B cell (primary cell): ENCODE results near the gene PARD3. TPM values are rescaled to one million over a fixed set of nuclear protein-coding genes. Genes with fewer than 3 reads are reported as not detected.

Source experiments
- ATAC-seq: fragments of 200-7000 bp; cut with Tn5 transposase; one replicate; pipeline ENCODE4 v1.10.0; 2021; ENCODE audit warnings: low read depth, mild to moderate bottlenecking, moderate number of reproducible peaks, moderate library complexity
- CTCF ChIA-PET: fragments of 350-600 bp; sonication (Branson Sonifier 250); formaldehyde crosslinking; loops from one replicate; lab custom pipeline; 2021; ENCODE audit warnings: antibody characterized with exemption, inconsistent platforms; lab: Charles Lee
- POLR2A ChIA-PET: fragments of 350-600 bp; sonication (Branson Sonifier 250); formaldehyde crosslinking; loops from one replicate; lab custom pipeline; 2021; ENCODE audit warnings: antibody characterized with exemption; lab: Charles Lee
- DNase-seq: peaks from one replicate; pipeline ENCODE4 v3.0.0; 2013
- H2AFZ ChIP-seq: 2 replicates; pipeline ENCODE4 v1.6.1; 2012; ENCODE audit warnings: mild to moderate bottlenecking, low read depth, low read length; ENCODE audit not compliant: insufficient read depth, poor library complexity, severe bottlenecking
- H3K27ac ChIP-seq, 2 donors: 1 replicate in 1 of 2; 2 replicates in 1 of 2; pipeline ENCODE4 v1.5.1; 2012 to 2013; ENCODE audit warnings: low read length in 2 of 2, mild to moderate bottlenecking in 2 of 2, moderate library complexity in 1 of 2
- H3K27me3 ChIP-seq, 4 experiments: fragments of 200-600 bp in 1 of 4; sonication (generic) in 1 of 4; replicated peaks in 1 of 4; 1 replicate in 2 of 4; 2 replicates in 2 of 4; pipeline versions ENCODE4 v1.6.1 to v1.7.0; 2013 to 2016; ENCODE audit warnings: low read length in 3 of 4, mild to moderate bottlenecking in 2 of 4, mixed read lengths in 1 of 4, moderate library complexity in 1 of 4; ENCODE audit not compliant: insufficient read depth in 4 of 4, control insufficient read depth in 3 of 4; ENCODE audit errors: control extremely low read depth in 1 of 4
- H3K36me3 ChIP-seq, 2 experiments: replicated peaks in 1 of 2; 1 replicate in 1 of 2; 2 replicates in 1 of 2; pipeline versions ENCODE4 v1.6.1 to v1.7.1; 2013; ENCODE audit warnings: low read length in 1 of 2; ENCODE audit not compliant: insufficient read depth in 2 of 2, control insufficient read depth in 1 of 2; ENCODE audit errors: control extremely low read depth in 1 of 2, extremely low read depth in 1 of 2
- H3K4me1 ChIP-seq, 2 donors: fragments of 200-600 bp in 1 of 2; sonication (generic) in 1 of 2; 1 replicate in 1 of 2; 2 replicates in 1 of 2; pipeline versions ENCODE4 v1.5.1 to v1.6.1; 2013 to 2017; ENCODE audit warnings: low read length in 2 of 2; ENCODE audit not compliant: control insufficient read depth in 2 of 2, insufficient read depth in 2 of 2
- H3K4me2 ChIP-seq: replicated peaks from 2 replicates; pipeline ENCODE3; 2012; ENCODE audit warnings: mild to moderate bottlenecking, low read depth, low read length; ENCODE audit not compliant: poor library complexity, severe bottlenecking
- H3K4me3 ChIP-seq, 5 experiments: fragments of 200-600 bp in 1 of 5; sonication (generic) in 1 of 5; 1 replicate in 3 of 5; 2 replicates in 2 of 5; pipeline versions ENCODE4 v1.5.1 to v1.7.0; 2011 to 2016; ENCODE audit warnings: low read length in 4 of 5, mild to moderate bottlenecking in 4 of 5, low read depth in 2 of 5, control low read depth in 1 of 5, moderate library complexity in 1 of 5; ENCODE audit not compliant: insufficient read depth in 1 of 5; ENCODE audit errors: control extremely low read depth in 1 of 5, extremely low read depth in 1 of 5
- H3K79me2 ChIP-seq: fragments of 200-600 bp; sonication (generic); one replicate; pipeline ENCODE4 v1.6.0; 2016; ENCODE audit warnings: low read length; ENCODE audit not compliant: control insufficient read depth, insufficient read depth
- H3K9ac ChIP-seq: fragments of 200-600 bp; sonication (generic); 2 replicates; pipeline ENCODE4 v1.6.1; 2017; ENCODE audit warnings: mild to moderate bottlenecking, low read length, moderate library complexity
- H3K9me3 ChIP-seq, 3 donors: one replicate each; pipeline versions ENCODE4 v1.6.1 to v1.7.1; 2013; ENCODE audit warnings: low read length in 2 of 3; ENCODE audit not compliant: control insufficient read depth in 2 of 3, insufficient read depth in 1 of 3; ENCODE audit errors: control extremely low read depth in 1 of 3
- H4K20me1 ChIP-seq: 2 replicates; pipeline ENCODE4 v1.6.0; 2012; ENCODE audit warnings: mild to moderate bottlenecking, low read length; ENCODE audit not compliant: insufficient read depth, control insufficient read depth, poor library complexity, severe bottlenecking
- H3K27ac Mint-ChIP-seq: one replicate; pipeline ENCODE4 v1.8.0; 2021; ENCODE audit warnings: mixed read lengths
- H3K27me3 Mint-ChIP-seq: one replicate; pipeline ENCODE4 v1.8.0; 2021; ENCODE audit warnings: mixed read lengths
- H3K4me1 Mint-ChIP-seq: one replicate; pipeline ENCODE4 v1.8.0; 2021; ENCODE audit warnings: mixed read lengths
- H3K4me3 Mint-ChIP-seq: one replicate; pipeline ENCODE4 v1.8.0; 2021; ENCODE audit warnings: mixed read lengths
- H3K9me3 Mint-ChIP-seq: one replicate; pipeline ENCODE4 v1.8.0; 2022; ENCODE audit warnings: mixed read lengths; ENCODE audit not compliant: insufficient read depth
- EZH2 ChIP-seq: IDR thresholded peaks from 2 replicates; pipeline ENCODE4 v1.6.1; 2012; ENCODE audit warnings: borderline replicate concordance, low read depth, mild to moderate bottlenecking, moderate library complexity, low read length; ENCODE audit not compliant: insufficient read depth, poor library complexity, severe bottlenecking
- WGBS: methylation state at CpG from one replicate; pipeline ENCODE4 v1.1.5; 2013; ENCODE audit warnings: missing lambda C conversion rate; ENCODE audit not compliant: insufficient coverage; 5-methylcytosine and 5-hydroxymethylcytosine counted together
- intact Hi-C: fragments of 100-400 bp; cut with micrococcal nuclease; formaldehyde crosslinking; loops from one replicate; pipeline ENCODE4 v1.10.0; 2022
- polyA plus RNA-seq: library from polyadenylated mRNA; depleted of rRNA; stranded (reverse); fragments of >200 nt; gene quantifications from 2 replicates; pipeline ENCODE4 v1.2.3, GENCODE V29; 2012
- total RNA-seq, 2 donors: library from RNA; stranded (reverse); fragments of 120-200 nt in 1 of 2; gene quantifications; 1 replicate in 1 of 2; 2 replicates in 1 of 2; pipeline versions ENCODE4 v1.2.3 to v1.2.4, GENCODE V29; 2013 to 2022
- TF ChIP-seq, protein P1 (sequence below): fragments of 200-600 bp; IDR thresholded peaks from one replicate; pipeline ENCODE4 v1.8.0; 2022; ENCODE audit warnings: antibody characterized with exemption, mild to moderate bottlenecking

Gene PARD3
- total and polyA plus RNA-seq, 2 donors (not counting 1 experiment from before 2014, with no cell fraction given): not detected

DNA sequence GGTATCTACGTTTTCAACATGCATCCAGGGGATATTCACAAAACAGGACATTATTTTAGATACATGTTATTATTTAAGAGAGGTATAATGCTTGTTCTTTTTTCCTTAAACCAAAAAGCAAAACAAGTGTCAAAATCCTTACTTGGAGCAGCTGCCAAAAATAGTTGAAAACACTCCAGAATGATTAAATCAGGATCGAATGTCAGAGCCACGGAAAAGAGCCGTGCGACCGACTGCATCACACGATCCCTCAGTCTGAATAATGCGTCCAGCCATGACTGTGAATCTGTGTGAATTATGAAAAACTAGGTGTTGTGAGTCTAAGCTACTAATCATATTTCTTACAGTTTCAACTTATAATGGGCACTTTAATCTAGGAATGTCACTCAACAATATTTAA is 126.0 kb downstream of the PARD3 start:
- WGBS: 92% methylated on average over 2 of the region's 8 CpGs
- ChIA-PET CTCF (no interaction called here), POLR2A (no interaction called here)
- Mint-ChIP-seq H3K27me3 (peaks cover 7% of the 10 kb centered on the region), H3K9me3 (no peaks in the 10 kb centered on the region), H3K4me1 (no peaks in the 10 kb centered on the region), H3K27ac (no peak overlapping the region), H3K4me3 (no peak overlapping the region)
- H3K4me3 ChIP-seq: no peak overlapping the region
- no peak overlapping the region for H3K9ac ChIP-seq
- intact Hi-C loops: no loop called here
- no peaks in the 10 kb centered on the region for H3K4me1 ChIP-seq
- no peak overlapping the region for H3K27ac ChIP-seq
- H3K4me2 ChIP-seq: no peak overlapping the region
- H3K27me3 ChIP-seq: peaks cover 0 to 2% (median 0%) of the 10 kb centered on the region in 4 experiments
- no peaks in the 10 kb centered on the region for H3K79me2 ChIP-seq
- H3K9me3 ChIP-seq: peaks cover 0 to 2% (median 0%) of the 10 kb centered on the region in 3 donors
- H3K36me3 ChIP-seq: no peaks in the 10 kb centered on the region
- TF ChIP-seq EZH2: no peak
- TF ChIP-seq, protein P1, sequence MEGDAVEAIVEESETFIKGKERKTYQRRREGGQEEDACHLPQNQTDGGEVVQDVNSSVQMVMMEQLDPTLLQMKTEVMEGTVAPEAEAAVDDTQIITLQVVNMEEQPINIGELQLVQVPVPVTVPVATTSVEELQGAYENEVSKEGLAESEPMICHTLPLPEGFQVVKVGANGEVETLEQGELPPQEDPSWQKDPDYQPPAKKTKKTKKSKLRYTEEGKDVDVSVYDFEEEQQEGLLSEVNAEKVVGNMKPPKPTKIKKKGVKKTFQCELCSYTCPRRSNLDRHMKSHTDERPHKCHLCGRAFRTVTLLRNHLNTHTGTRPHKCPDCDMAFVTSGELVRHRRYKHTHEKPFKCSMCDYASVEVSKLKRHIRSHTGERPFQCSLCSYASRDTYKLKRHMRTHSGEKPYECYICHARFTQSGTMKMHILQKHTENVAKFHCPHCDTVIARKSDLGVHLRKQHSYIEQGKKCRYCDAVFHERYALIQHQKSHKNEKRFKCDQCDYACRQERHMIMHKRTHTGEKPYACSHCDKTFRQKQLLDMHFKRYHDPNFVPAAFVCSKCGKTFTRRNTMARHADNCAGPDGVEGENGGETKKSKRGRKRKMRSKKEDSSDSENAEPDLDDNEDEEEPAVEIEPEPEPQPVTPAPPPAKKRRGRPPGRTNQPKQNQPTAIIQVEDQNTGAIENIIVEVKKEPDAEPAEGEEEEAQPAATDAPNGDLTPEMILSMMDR: no peak
- DNase-seq (no peak), ATAC-seq (no peak)
- H4K20me1 ChIP-seq: no peaks in the 10 kb centered on the region
- H2AFZ ChIP-seq: no peak overlapping the region

DNA sequence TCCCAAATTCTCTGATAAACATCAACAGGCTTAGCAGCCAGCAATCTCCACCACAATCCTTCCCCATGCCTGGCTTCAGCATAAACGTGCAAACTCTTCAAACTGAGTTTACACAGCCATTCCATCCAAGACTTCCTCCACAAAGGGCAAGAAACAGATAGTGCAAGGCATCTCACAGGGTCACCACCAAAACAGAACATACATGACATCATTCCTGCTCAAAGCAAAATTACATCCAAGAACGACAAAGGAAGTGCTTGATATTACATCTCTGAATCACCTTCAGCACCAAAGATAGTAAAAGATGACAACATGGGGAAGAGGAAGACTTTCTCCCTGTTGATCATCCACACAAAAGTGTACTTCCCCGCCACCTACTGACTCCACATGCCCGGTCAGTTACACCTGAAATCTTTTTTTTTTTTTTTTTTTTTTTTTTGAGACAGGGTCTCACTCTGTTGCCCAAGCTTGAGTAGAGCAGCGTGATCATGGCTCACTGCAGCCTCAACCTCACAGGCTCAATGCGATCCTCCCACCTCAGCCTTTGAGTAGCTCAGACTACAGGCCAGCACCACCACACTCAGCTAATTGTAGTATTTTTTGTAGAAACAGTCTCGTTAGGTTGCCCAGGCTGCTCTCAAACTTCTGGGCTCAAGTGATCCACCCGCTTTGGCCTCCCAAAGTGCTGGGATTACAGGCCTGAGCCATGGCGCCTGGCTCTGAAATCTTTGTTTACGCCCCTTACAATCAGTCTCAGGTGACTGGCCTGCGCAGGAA is 127.5 kb downstream of the PARD3 start:
- no peaks in the 10 kb centered on the region for H3K4me1 ChIP-seq
- intact Hi-C loops: no loop called here
- 89% methylated on average over 3 of the region's 11 CpGs for WGBS
- Mint-ChIP-seq H3K27ac (no peak overlapping the region), H3K4me3 (no peak overlapping the region), H3K27me3 (peaks cover 7% of the 10 kb centered on the region), H3K9me3 (no peaks in the 10 kb centered on the region), H3K4me1 (no peaks in the 10 kb centered on the region)
- no peak for TF ChIP-seq EZH2
- TF ChIP-seq, protein P1: no peak
- H3K79me2 ChIP-seq: no peaks in the 10 kb centered on the region
- H3K36me3 ChIP-seq: no peaks in the 10 kb centered on the region
- no peak overlapping the region for H3K4me3 ChIP-seq
- H2AFZ ChIP-seq: no peak overlapping the region
- H3K27ac ChIP-seq: no peak overlapping the region
- no peaks in the 10 kb centered on the region for H4K20me1 ChIP-seq
- CTCF ChIA-PET: no interaction called here
- no peak overlapping the region for H3K9ac ChIP-seq
- H3K4me2 ChIP-seq: no peak overlapping the region
- peaks cover 0 to 2% (median 0%) of the 10 kb centered on the region in 3 donors for H3K9me3 ChIP-seq
- no peak for ATAC-seq
- DNase-seq: no peak
- peaks cover 0 to 2% (median 0%) of the 10 kb centered on the region in 4 experiments for H3K27me3 ChIP-seq
- POLR2A ChIA-PET: no interaction called here
